Endometrial microvascular endothelial cells (primary cell): ENCODE data around the gene IGSF11. TPM values are rescaled to one million over a fixed set of nuclear protein-coding genes. Genes with fewer than 3 reads are reported as not detected.
"Not testable (repeated sequence)": the region's sequence is repeated elsewhere in the genome, so short reads cannot be mapped to it uniquely, and the experiment has no call there.

ENCODE experiments used
- in situ Hi-C: cut with HindIII; loops from 2 replicates; pipeline ENCODE4 v1.10.0; 2017; ENCODE audit warnings: low sequenced_read_pairs, low pct_unique_long_range_greater_than_20kb; ENCODE audit errors: inconsistent ontology term
- total RNA-seq: library from RNA; depleted of rRNA; stranded (reverse); fragments of >200 nt; gene quantifications from one replicate; pipeline ENCODE4 v1.2.3, GENCODE V29; 2015; ENCODE audit errors: inconsistent ontology term

IGSF11 gene
- total RNA-seq, 1 donor from 2014 or later: not detected

DNA sequence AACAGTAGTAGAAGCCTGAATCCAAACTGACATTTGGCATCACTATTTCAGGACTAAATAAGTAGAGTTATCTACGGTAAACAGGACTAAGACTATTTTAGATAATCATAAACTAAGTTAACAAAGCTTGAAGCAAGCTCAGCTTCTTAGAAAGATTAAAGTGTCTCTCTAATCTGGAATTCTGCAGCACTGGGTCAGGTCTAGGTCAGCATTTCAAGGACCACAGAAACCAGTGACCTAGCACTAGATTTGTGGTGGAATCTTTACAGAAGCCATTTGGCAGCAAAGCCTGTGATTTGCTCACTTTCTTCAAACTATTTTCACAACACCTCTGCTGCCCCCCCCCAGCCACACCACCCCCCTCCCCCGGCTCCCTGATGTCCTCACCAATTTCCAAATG, 37.5 kb downstream of the IGSF11 start:
- in situ Hi-C loops: no loop called here

GRCh38 chr3:118991775-118992174, 42.9 kb downstream of the IGSF11 start:
- in situ Hi-C loops: no loop called here

DNA sequence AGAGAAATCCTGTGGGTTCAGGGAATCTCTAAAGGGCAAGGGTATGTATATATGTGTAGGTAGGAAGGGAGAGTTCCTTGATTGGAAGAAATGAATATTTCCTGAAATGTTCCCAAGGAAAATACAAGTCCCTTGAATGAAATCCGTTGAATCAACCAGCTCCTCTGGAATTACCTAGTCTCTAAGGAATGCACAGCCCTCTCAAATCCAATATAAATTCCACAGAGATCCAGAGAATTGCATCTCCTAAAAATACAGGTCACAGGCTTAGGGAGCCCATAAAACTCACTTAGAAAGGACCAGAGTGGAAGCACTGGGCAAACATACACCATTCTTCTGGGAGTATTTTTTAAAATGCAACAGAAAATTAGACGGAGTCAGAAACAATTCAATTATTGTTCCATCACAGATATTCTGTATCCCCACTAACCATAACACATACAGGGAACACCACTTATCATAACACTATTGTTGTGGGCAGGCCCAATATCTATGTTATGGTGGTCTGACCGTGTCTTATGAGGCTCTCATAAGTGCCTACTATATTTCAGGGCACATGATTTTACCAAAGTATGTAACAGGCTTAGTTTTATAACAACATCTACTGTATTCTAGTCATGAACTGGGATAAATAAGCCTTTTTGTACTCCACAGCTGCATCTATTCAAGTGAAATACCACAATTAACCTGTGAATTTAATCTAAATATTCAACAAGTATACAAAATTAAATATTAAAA, 43.7 kb downstream of the IGSF11 start:
- in situ Hi-C loops: no loop called here

GRCh38 chr3:118988198-118989130, 46.2 kb downstream of the IGSF11 start:
- in situ Hi-C loops: no loop called here

DNA sequence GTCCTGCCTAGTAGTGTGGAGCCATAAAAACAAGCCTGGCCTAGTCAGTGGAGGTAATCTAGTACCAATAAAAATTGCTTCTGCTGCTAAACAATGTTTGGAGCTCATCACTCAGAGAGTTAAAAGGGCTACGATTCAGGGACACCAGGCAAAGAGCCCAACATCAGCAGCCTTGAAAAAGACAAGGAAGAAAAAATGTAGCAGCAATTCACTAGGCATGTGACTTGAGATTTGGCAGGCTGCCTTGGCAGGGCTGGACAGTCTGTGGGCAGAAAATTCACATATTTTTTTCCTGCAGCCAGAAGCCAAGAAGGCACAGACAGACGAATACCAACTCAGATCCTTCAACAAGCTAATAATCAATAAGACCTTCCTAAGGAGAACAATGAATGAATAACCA, 47.2 kb downstream of the IGSF11 start:
- in situ Hi-C loops: no loop called here

DNA sequence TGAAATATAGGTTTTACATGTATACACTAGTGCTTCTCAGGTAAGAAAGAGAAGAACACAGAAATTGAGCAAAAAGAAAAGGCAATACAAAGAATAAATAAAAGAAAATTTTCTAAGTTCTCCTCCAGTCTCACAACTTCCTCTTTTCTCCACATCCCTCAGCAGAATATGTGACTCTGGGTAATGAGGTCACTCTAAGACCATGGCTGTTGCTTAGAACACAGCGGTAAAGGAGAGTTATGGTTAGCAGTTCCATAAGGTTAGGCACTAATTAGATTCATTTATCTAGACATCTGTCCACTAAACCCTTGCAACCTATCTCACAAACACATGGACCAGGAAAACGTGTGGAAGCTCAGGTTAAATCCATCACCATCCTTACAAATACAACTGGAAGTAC, 47.9 kb downstream of the IGSF11 start:
- in situ Hi-C loops: no loop called here

GRCh38 chr3:118984699-118985098, 49.9 kb downstream of the IGSF11 start:
- in situ Hi-C loops: no loop called here

DNA sequence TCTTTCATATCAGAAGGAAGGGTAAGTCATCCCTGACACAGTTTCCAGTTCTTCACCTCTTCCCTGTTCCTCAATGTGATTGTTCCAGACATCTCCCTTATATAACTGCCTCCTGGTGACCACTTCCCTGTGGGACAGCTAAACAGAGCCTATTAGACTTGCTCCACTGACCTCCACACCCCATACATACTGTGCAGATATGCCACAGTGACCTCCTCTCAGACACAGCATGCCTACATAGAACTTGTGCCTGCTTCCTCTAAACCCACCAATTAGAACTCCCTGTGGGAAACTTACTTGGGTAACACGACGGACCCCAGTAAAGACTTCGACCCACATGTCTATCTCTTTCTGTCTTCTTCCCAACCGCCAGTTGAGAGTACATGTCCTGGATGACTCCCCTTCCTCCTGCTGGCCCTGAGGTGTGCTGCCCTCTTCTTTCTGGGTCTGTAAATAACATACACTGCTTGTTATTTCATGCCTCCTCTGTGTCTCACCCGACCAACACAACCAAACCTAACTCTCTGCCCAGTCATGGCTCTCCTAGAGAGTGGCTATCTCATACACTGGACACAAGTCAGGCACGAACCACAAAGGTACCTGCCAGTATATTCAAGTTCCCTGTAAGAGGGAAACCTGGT, 53.0 kb downstream of the IGSF11 start:
- in situ Hi-C loops: no loop called here

DNA sequence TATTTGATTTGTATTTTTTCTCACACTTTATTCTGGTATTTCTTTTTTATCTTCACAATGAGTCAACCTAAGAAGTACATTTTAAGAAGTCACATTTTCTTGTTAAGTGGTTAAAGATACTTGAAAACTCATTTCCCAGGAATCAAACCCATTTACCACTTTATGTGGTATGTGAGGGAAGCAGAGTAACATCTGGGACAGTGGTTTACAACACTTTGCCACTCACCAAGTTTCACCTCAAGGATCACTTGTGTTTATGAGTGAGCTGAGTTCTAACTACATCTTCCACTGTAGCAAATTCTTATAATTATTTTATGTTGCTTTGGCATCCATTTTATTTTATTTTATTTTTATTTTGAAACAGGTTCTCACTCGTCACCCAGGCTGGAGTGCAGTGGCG, 53.8 kb downstream of the IGSF11 start:
- in situ Hi-C loops: no loop called here

GRCh38 chr3:118978393-118978758, 56.3 kb downstream of the IGSF11 start:
- in situ Hi-C loops: no loop called here

- in situ Hi-C loops: no loop called here
Observed at GRCh38 chr3:118977671-118978392, 56.8 kb downstream of the IGSF11 start.

- in situ Hi-C loops: no loop called here
Observed at GRCh38 chr3:118977118-118977517, 57.5 kb downstream of the IGSF11 start.

- in situ Hi-C loops: not testable (repeated sequence)
Observed at GRCh38 chr3:118975476-118975875, 59.2 kb downstream of the IGSF11 start.

DNA sequence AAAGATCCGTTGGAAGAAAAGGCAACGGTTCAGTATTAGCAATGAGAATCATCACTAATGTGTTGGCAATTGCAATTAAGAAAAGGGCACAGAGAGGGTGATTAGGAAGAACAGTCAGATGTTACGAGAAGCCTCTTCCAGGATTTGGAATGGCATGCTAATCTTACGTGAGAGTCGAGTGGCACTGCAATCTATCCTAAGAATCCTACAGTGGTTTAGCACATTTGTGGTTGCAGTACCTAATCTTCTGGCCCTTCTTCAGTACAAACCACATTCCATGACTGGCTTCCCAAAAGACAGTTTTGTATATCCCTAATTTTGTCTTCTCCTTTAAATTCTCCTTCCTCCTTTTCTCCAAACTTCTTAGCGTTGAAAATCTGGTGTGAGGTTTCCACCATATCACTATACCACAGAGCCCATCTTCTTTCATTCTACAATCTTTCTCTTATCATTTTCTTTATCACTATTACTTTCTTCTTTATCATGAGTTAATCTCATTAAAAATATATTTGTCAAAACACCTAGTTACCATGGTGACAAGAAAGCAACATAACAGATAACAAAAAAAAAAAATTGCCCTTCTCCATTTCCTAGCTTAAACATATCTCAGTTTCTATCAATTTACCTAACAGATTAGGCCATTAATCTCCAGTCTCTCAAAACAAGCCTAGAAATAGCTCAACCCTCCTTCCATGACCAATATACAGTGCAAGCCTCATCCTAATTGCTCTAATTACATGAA, 60.1 kb downstream of the IGSF11 start:
- in situ Hi-C loops: no loop called here

DNA sequence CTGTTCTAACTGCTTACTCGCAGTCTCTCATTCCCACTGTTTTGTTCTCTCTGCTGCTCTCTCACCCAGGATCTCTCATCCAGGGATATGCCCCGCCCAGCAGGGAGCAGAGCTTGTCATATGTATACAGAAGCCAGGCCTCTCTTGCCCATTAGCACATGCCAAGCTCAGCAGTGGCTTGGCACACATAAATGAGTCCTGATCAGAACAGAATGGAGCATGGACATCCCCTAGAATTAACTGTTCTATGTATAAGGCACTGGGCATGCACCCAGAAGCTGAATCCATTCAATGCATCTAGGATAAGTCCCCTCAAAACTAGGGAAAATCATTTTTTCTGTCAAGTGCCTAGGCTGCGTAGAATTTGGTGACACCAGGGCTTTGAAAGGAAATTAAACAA, 61.6 kb downstream of the IGSF11 start:
- in situ Hi-C loops: no loop called here

DNA sequence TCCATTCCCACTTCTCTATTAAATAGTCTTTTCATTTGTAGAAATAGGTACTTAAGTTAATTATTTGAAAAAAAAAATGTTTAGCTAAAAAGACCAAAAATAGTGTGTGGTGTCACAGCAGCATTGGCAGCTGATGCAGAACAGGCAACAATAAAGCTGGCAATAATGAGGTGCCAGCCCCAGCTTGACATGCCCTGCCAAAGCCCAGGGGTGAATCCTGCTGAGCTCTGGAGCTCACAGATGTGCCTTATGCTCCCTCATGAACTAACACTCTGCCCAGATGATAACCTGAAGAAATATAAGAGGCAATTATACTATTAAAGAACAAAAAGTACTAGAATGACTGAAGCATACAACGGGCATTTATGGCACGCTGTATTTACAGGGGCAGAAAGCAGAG, 63.8 kb downstream of the IGSF11 start:
- in situ Hi-C loops: no loop called here

GRCh38 chr3:118968640-118969039, 66.0 kb downstream of the IGSF11 start:
- in situ Hi-C loops: no loop called here

- in situ Hi-C loops: no loop called here
Observed at GRCh38 chr3:118968111-118968510, 66.5 kb downstream of the IGSF11 start.
